Daoy (cell line): ENCODE measurements around the gene LILRB3. TPM values are rescaled to one million over a fixed set of nuclear protein-coding genes. Genes with fewer than 3 reads are reported as not detected.
A peak's percentile ranks its signal among the peaks of the same experiment; 100 is the strongest.
"Not testable (repeated sequence)": the region's sequence is repeated elsewhere in the genome, so short reads cannot be mapped to it uniquely, and the experiment has no call there.

Source experiments
- DNase-seq: peaks from one replicate; pipeline ENCODE4 v3.0.0-alpha.2; 2015; ENCODE audit warnings: low read depth
- total RNA-seq: library from RNA; depleted of rRNA; stranded (reverse); fragments of >200 nt; shearing (Covaris generic); gene quantifications from 2 replicates; pipeline ENCODE4 v1.2.3, GENCODE V29; 2014

Gene LILRB3
- total RNA-seq, 1 experiment from 2014 or later, result not detected

GRCh38 chr19:54189735-54190502, 32.9 kb downstream of the LILRB3 start:
- peak; percentile 100 for DNase-seq

GRCh38 chr19:54189145-54189734, 33.6 kb downstream of the LILRB3 start, which contains the start of gene MBOAT7:
TSS of gene MBOAT7 (minus strand) at chr19:54189580. CDS start at chr19:54188508, 1,072 bp downstream.
- no peak for DNase-seq

- peak; percentile 50 for DNase-seq
These were observed 34.5 kb downstream of the LILRB3 start for GRCh38 chr19:54188215-54188871.

- no peak for DNase-seq
These were observed 35.8 kb downstream of the LILRB3 start for GRCh38 chr19:54186934-54187381.

- DNase-seq, result no peak
These were observed 36.5 kb downstream of the LILRB3 start for GRCh38 chr19:54186351-54186750.

- DNase-seq, result no peak
These were observed 39.4 kb downstream of the LILRB3 start for GRCh38 chr19:54183431-54183830.

- not testable (repeated sequence) for DNase-seq
These were observed 40.9 kb downstream of the LILRB3 start for GRCh38 chr19:54181894-54182293.

GRCh38 chr19:54180691-54181091, 42.1 kb downstream of the LILRB3 start:
- no peak for DNase-seq

GRCh38 chr19:54179921-54180461, 42.8 kb downstream of the LILRB3 start:
- no peak for DNase-seq

GRCh38 chr19:54179262-54179852, 43.5 kb downstream of the LILRB3 start:
- no peak for DNase-seq

GRCh38 chr19:54178581-54179261, 44.1 kb downstream of the LILRB3 start:
- DNase-seq, result no peak

GRCh38 chr19:54173951-54174834, 48.6 kb downstream of the LILRB3 start:
- DNase-seq, result no peak

- no peak for DNase-seq
These were observed 49.5 kb downstream of the LILRB3 start for GRCh38 chr19:54173359-54173699.

GRCh38 chr19:54172471-54173358, 50.1 kb downstream of the LILRB3 start, which contains the start of gene TMC4:
TSS of gene TMC4 (minus strand) at chr19:54173160. CDS start at chr19:54173117, 43 bp downstream.
- DNase-seq, result no peak

- not testable (repeated sequence) for DNase-seq
These were observed 50.9 kb downstream of the LILRB3 start for GRCh38 chr19:54171736-54172431.

- DNase-seq, result no peak
These were observed 53.6 kb downstream of the LILRB3 start for GRCh38 chr19:54169149-54169740.

GRCh38 chr19:54168174-54168917, 54.5 kb downstream of the LILRB3 start:
- DNase-seq, result peak; percentile 92
